Stimulated activated CD4-positive, alpha-beta T cell treated with anti-CD3 and anti-CD28 coated beads, Interleukin-4, amount 100 ng/mL, for 1 hour (primary cell): ENCODE data around the gene H1-8.

Source experiments
- DNase-seq: peaks from one replicate; pipeline ENCODE4 v3.0.0-alpha.2; 2020

The H1-8 gene

DNA sequence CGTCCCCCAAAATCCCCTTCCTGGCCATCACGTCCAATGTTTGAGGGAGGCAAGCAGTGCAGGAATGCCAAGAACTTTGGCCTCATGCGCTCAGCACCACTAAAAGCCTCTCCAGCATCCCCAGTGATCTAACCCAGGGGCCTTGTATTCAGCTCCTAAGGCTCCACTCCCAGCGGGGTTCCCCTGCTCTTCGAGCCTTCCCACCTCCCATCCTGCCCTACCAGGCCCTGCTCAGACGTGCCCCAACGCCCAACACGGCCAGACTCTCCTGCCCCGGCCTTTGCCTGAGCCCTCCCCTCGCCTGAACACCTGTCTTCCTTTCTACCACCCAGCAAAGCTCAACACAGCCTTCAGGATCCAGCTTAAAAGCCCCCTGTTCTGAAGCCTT lies 33.0 kb downstream of the H1-8 start:
- DNase-seq: no peak

- DNase-seq: peak; percentile 11
These were observed 33.8 kb downstream of the H1-8 start for GRCh38 chr3:129576514-129577352.

GRCh38 chr3:129577366-129577765 lies 34.4 kb downstream of the H1-8 start:
- no peak for DNase-seq

- no peak for DNase-seq
These were observed 35.2 kb downstream of the H1-8 start for GRCh38 chr3:129577925-129578786.

GRCh38 chr3:129579991-129580390 lies 37.0 kb downstream of the H1-8 start:
- DNase-seq: no peak

DNA sequence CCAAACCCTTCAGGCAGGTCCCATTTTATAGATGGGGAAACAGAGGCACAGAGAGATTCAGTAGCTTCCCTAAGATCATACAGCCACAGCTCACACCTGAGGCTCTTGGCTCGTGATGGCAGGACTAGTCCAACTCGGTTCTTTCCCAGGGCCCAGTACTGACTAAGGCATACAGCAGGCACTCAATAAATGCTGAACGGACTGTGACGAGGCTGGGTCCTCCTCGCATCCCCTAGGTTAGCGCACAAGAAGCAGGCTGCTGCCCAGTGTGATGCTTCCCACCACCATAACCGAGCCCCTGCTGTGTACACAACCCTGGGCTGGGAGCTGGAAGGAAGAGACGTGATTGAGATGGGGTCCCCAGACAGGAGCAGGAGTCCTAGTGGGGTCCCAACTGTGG lies 38.6 kb downstream of the H1-8 start:
- no peak for DNase-seq

GRCh38 chr3:129582799-129583198 lies 39.8 kb downstream of the H1-8 start:
- no peak for DNase-seq

DNA sequence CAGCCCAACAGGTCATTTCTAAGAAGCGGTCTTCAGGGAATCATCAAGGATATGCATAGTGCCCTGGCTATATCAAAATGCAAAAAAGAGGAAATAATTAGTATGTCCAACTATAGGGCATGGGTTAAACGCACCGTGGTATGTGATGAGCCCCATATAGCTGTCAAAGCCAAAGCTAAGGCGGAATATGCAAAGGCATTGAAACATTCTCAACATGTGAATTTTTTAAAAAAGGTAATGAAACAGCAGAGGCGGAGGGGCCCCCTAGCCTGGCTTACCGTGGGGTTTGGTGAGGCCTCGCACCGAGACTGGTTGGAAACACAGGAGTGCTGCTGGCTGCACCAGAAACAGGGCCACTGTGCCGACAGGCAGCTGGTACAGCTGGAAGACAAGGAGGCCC lies 40.3 kb downstream of the H1-8 start:
- no peak for DNase-seq

- DNase-seq: no peak
These were observed 41.7 kb downstream of the H1-8 start for GRCh38 chr3:129584631-129585030.

DNA sequence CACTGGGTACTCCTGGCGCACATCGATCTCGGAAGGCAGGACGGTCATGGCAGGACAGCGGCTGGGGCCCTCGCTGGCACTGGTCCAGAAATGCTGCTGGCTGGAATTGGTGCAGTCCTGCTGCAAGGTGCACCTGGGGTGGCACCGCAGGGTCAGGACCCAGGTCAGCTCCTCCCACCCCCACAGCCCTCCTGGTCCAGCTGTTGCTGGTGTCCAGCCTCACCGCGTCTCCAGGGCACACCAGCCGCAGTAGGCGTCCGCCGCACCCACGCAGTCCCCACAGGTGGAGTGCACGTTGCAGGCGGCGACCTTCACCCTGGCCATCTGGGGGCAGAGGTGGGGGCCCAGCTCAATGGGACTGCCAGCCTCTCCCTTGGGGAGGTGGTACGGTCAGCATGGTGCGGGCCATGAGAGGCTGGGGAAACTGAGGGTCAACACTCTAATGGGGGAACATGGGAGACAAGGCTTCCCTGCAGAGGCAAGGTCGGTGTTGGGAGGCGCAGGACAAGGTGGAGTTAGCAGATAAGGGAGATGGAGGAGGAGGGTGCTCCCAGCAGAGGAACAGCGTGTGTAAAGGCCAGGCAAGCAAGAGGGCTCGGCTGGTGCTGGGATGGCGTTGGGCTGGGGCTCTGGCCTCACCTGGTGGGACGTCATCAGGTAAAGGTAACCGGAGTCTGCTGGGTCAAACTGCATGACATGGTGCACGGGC lies 43.1 kb downstream of the H1-8 start:
- no peak for DNase-seq

DNA sequence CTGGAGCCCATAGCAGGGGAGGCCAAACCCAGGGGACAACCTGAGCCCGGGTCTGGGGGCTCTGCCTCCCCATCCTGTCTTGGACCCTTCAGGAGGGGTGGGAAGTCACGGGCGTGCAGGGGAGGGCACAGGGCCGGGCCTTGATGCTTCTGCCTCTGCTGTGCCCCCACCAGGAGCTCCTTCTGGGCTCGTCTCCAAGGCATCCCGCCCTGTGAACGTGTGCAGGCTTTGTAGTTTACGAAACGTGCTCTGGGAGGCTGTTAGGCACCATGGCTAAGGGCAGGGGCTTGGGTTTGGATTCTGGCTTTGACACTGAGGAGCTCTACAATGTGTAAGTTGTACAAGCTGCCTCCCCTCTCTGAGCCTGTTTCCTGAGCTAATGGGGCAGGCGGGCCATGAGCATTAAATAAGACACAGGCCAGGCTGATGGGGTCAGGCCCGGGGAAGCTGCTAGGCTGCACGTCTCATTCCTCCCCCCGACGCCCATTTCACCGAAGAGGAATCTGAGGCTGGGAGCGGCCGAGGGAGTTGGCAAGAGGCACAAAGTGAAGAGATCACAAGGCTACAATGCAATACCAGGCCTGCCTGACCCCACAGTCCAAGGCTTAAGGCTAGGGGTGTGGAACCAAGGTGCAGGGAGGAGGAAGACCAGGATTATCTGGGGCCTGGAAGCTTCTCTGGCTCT lies 43.9 kb downstream of the H1-8 start:
- DNase-seq: no peak

GRCh38 chr3:129587566-129588210 lies 44.7 kb downstream of the H1-8 start:
- no peak for DNase-seq

DNA sequence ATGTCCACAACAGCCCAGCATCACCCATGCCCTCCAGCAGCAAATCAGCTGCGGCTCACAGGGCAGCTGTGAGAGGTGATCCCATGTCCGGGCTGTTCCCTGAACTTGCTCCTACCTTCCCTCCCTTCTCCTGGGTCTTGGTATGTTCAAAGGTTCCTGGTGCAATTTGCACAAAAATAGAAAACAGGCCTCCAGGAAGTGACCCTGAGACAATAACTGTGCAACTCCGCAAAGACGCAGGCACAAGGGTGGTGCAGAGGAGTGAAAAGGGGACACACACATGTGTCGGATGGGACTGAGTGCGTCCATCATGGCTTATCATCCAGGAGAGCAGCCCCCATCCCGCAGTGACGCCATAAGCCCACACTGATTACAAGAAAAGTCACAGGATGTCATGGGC lies 47.2 kb downstream of the H1-8 start:
- no peak for DNase-seq

- DNase-seq: no peak
These were observed 49.0 kb downstream of the H1-8 start for GRCh38 chr3:129591932-129592331.

GRCh38 chr3:129592381-129593131 lies 49.6 kb downstream of the H1-8 start:
- DNase-seq: no peak

GRCh38 chr3:129593230-129593594 lies 50.2 kb downstream of the H1-8 start:
- no peak for DNase-seq

DNA sequence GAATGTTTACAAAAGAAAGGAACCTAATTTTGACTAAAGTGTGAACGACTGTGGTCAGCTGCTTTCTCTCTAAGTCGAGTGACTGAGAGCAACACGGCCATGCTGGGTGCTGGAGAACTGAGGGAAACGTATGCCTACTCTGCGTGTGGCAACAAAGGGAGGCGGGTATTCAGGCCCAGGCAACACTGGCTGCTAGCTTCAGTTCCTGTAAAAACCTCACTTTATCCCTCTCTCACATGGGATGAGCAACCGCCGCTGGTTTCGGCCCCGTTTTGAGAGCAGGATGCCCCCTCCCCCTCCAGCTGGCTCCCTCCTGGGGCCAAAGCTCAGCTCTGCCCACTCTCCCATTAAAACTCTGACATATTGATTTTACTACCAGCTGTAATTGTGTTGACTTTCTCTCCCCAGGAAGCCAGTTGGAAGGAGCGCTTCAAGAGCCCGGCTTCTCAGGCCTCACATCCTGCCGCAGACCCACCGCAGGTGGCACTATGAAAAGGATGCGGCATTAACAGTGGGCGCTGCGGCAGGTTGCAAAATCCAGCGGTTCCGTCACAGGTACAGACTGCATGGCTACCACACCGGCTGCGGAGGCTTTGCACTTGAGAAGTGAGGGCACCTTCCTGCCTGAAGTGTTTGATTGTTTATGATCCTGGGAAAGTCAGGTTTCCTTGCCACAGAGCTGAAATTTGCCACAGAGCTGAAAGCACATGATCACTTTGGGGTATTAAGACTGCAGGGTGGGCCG lies 50.8 kb downstream of the H1-8 start:
- DNase-seq: peak; percentile 22

GRCh38 chr3:129594409-129594808 lies 51.4 kb downstream of the H1-8 start:
- DNase-seq: no peak

- DNase-seq: no peak
These were observed 52.0 kb downstream of the H1-8 start for GRCh38 chr3:129594907-129595390.

DNA sequence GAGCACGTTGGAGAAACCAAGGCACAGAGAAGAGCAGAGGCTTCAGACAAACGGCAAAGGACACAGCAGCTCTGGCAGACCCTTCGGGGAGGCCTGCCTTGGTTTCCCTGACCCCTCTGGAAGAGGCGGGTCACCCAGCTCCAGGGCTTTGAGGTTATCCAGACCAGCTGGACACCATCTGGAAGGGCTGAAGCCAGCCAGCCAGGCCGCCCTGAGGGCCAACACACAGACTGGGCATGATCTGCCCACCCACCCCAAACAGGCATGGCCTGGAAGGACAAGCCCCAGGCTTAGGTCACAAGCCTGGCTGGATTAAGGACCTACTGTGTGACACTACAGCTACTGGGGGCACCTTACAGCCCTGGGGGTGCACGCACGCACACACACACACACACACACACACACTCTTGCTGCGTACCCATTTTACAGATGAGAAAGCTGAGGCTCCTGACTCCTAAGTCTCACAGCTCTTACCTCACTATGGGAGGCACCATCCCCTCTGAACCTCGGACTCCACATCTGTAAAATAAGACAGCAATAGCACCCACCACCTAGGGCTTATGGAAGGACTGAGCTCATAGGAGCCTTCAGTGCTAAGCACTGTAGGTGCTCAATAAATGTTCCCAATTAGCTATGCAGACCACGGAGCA lies 52.7 kb downstream of the H1-8 start:
- no peak for DNase-seq
